ENCODE data around the gene PODN.

The PODN gene

DNA sequence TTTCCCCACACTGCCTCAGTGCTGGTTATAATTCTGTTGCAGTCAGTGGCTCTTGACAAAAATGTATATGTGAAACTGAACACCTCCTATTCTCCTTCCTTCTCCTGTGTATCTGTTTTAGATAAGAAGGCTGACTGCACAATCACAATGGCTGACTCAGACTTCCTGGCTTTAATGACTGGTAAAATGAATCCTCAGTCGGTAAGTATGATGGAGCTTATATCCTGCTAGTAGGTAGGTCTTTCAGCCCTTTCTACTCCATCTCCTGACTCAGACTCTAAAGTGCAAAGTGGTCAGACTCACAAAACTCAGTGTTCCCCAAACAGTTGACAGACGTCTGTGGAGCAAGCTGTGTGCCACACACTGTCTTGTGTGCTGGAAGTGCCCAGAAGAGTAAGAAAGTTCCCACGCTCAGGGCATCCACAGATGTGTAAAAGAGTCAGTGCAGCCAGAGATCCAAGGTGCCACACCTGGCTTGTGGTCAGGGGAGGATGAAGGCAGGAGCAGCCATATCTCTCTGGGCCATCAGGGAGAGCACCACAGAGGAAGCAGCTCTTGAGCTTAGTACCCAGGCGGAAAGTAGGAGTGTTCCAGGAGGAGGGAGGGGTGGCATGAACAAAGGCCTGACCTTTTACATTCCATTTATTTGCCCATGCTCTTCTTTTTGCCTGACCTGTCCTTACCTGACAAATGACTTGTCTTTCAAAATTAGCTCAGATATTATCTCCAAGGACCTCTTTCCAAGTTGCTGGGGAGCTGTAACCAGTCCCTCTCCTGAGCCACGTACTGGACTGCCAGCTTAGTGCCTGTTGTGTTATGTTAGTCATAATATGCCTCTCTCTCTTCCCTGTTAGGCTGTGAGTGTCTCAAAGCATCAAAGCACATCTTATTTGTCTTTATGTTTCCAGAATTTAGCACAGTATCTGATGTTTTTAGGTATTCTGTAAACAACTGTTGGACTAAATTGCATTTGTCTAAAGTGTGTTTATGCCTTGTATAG, 14.0 kb upstream of the PODN start:
- TF ChIP-seq PPARA (CRISPR knock-in tag; IDR thresholded peaks at IDR 0.05; ENCODE audit: borderline replicate concordance) = no peak
- TF ChIP-seq ZFP3 (CRISPR knock-in tag; IDR thresholded peaks at IDR 0.05) = peak; percentile 46; the same call in 1 of the 2 replicates
- TF ChIP-seq ISL1 (CRISPR knock-in tag; IDR thresholded peaks at IDR 0.05) = peak; percentile 36; the same call in 1 of the 2 replicates
- peak; percentile 71 for ATAC-seq

DNA sequence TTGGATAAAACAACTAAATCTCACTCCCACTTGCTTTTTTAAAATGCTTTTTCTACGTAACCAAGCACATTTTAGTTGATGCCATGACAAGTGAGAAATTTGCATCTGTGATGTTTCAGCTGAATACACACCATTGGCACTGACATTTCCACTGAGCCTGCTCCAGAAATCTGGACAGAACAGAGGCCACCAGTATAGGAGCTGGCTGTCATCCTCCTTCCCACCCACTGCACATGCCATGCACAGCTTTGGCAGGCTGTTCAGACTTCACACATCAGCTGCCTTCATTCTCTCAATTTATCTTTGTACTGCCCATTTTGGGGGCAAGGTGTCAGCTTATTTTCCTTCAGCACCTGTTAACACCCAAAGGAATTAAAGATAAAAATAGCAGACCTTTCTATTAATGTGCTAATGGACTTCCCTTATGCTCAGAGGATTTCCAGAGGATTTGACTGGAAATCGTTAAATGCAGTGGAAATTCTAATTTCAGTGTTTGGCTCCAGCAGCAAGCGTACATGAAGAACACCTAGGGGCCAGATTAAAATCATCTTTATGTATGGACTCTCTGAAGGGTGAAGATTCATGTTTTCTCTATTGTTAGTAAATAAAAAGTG, 12.9 kb upstream of the PODN start:
- ATAC-seq = peak; percentile 71
- no peak for TF ChIP-seq ESRRG (CRISPR knock-in tag; IDR thresholded peaks at IDR 0.05)
- TF ChIP-seq ZFP3 (CRISPR knock-in tag; IDR thresholded peaks at IDR 0.05) = no peak

DNA sequence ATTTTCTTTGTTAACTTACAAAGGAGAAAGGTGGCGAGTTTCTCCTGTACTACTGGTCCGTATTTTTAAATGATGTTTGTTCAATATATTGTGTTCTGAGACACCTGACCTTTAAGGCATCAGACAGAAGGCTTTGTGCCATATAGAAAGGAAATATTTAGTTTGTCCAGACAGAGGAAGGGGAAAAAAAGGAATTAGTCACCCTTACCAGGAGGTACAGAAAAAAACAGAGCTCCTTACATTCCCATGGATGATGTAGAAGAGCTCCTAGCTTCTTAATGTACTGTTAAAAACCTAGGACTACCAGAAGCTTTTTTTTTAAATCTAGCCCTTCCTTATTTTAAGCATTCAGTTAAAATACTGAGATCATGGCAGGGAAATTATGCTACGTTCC, 12.4 kb upstream of the PODN start:
- no peak for ATAC-seq
- TF ChIP-seq SNAI2 (CRISPR knock-in tag; IDR thresholded peaks at IDR 0.05) (no peak), PPARA (CRISPR knock-in tag; IDR thresholded peaks at IDR 0.05; ENCODE audit: borderline replicate concordance) (no peak), ZNF8 (CRISPR knock-in tag; IDR thresholded peaks at IDR 0.05) (no peak), ZNF565 (CRISPR knock-in tag; conservative IDR thresholded peaks at IDR 0.05; ENCODE audit: low read depth) (no peak), TOX (CRISPR knock-in tag; IDR thresholded peaks at IDR 0.05; ENCODE audit: borderline replicate concordance) (no peak), ESRRG (CRISPR knock-in tag; IDR thresholded peaks at IDR 0.05) (no peak)

DNA sequence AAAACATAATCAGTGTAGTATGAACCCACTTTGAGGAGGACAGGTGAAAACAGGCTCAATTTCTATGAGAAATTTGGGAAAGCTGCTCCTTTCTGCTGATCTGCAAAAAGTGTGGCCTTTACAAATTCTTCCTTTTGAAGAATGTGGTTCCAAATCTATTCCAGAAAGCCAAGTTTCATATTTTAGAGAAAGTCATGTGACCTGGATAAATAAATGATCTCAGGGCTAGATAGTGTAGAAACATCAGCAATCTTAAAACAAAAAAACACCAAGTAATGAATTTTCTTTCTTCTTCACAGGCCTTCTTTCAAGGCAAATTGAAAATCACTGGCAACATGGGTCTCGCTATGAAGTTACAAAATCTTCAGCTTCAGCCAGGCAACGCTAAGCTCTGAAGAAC, 11.7 kb upstream of the PODN start:
- no peak for ATAC-seq
- TF ChIP-seq ZFP3 (CRISPR knock-in tag; IDR thresholded peaks at IDR 0.05) = no peak
- TF ChIP-seq ARNTL (CRISPR knock-in tag; IDR thresholded peaks at IDR 0.05; ENCODE audit: borderline replicate concordance, low read depth) = no peak
- no peak for TF ChIP-seq SNAI2 (CRISPR knock-in tag; IDR thresholded peaks at IDR 0.05)
- TF ChIP-seq CSDC2 (CRISPR knock-in tag; IDR thresholded peaks at IDR 0.05) = no peak
- TF ChIP-seq, protein P1, sequence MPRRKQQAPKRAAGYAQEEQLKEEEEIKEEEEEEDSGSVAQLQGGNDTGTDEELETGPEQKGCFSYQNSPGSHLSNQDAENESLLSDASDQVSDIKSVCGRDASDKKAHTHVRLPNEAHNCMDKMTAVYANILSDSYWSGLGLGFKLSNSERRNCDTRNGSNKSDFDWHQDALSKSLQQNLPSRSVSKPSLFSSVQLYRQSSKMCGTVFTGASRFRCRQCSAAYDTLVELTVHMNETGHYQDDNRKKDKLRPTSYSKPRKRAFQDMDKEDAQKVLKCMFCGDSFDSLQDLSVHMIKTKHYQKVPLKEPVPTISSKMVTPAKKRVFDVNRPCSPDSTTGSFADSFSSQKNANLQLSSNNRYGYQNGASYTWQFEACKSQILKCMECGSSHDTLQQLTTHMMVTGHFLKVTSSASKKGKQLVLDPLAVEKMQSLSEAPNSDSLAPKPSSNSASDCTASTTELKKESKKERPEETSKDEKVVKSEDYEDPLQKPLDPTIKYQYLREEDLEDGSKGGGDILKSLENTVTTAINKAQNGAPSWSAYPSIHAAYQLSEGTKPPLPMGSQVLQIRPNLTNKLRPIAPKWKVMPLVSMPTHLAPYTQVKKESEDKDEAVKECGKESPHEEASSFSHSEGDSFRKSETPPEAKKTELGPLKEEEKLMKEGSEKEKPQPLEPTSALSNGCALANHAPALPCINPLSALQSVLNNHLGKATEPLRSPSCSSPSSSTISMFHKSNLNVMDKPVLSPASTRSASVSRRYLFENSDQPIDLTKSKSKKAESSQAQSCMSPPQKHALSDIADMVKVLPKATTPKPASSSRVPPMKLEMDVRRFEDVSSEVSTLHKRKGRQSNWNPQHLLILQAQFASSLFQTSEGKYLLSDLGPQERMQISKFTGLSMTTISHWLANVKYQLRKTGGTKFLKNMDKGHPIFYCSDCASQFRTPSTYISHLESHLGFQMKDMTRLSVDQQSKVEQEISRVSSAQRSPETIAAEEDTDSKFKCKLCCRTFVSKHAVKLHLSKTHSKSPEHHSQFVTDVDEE (CRISPR knock-in tag; IDR thresholded peaks at IDR 0.05) = no peak
- TF ChIP-seq OSR1 (CRISPR knock-in tag; IDR thresholded peaks at IDR 0.05) = no peak
- TF ChIP-seq PPARA (CRISPR knock-in tag; IDR thresholded peaks at IDR 0.05; ENCODE audit: borderline replicate concordance) = no peak
- no peak for TF ChIP-seq RARB (CRISPR knock-in tag; IDR thresholded peaks at IDR 0.05)

DNA sequence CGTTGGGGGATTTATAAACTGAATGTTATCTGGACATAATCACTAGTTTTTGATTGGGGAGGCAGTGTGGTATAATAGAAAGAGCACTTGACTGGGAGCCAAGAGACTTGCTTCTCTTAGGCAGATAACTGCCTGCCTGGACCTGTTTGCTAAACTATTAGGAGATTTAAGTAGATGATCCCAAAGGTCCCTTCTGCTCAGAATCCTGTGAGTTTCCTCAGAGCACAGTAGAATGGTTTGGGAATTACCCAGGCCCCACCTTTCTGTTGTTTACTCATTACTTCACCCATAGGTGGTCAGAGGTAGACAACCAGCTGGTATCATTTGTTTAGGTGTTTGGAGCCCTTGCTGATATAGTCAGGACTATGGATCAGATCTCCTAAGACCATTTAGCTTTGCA, 10.3 kb upstream of the PODN start:
- no peak for ATAC-seq
- TF ChIP-seq ZC3H10 (CRISPR knock-in tag; IDR thresholded peaks at IDR 0.05) = no peak
- TF ChIP-seq, protein P2, sequence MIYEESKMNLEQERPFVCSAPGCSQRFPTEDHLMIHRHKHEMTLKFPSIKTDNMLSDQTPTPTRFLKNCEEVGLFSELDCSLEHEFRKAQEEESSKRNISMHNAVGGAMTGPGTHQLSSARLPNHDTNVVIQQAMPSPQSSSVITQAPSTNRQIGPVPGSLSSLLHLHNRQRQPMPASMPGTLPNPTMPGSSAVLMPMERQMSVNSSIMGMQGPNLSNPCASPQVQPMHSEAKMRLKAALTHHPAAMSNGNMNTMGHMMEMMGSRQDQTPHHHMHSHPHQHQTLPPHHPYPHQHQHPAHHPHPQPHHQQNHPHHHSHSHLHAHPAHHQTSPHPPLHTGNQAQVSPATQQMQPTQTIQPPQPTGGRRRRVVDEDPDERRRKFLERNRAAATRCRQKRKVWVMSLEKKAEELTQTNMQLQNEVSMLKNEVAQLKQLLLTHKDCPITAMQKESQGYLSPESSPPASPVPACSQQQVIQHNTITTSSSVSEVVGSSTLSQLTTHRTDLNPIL (CRISPR knock-in tag; IDR thresholded peaks at IDR 0.05; ENCODE audit: low read depth) = no peak

DNA sequence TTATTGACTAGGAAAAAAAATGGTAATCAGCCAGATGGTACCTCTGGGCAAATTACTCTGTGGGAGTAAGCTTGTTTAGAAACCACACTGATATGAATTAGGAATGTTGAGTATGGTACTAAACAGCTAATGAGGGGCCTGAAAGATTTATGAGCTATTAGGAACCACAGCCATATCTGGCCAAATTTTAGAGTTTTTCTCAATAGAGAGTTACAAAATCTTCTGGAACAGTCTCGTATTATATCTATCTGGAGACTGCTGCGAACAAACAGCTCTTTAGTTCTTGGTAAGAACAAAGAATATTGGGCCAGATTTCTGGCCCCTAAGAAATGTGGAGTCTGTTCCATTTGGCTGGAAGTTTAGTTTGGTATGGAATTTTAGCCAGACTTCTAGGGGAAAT, 4.9 kb upstream of the PODN start:
- no peak for ATAC-seq
- no peak for TF ChIP-seq ZNF8 (CRISPR knock-in tag; IDR thresholded peaks at IDR 0.05)
- no peak for TF ChIP-seq ISL1 (CRISPR knock-in tag; IDR thresholded peaks at IDR 0.05)
- TF ChIP-seq PPARA (CRISPR knock-in tag; IDR thresholded peaks at IDR 0.05; ENCODE audit: borderline replicate concordance) = no peak
- TF ChIP-seq ZFP30 (CRISPR knock-in tag; IDR thresholded peaks at IDR 0.05) = no peak
- TF ChIP-seq, protein P3, sequence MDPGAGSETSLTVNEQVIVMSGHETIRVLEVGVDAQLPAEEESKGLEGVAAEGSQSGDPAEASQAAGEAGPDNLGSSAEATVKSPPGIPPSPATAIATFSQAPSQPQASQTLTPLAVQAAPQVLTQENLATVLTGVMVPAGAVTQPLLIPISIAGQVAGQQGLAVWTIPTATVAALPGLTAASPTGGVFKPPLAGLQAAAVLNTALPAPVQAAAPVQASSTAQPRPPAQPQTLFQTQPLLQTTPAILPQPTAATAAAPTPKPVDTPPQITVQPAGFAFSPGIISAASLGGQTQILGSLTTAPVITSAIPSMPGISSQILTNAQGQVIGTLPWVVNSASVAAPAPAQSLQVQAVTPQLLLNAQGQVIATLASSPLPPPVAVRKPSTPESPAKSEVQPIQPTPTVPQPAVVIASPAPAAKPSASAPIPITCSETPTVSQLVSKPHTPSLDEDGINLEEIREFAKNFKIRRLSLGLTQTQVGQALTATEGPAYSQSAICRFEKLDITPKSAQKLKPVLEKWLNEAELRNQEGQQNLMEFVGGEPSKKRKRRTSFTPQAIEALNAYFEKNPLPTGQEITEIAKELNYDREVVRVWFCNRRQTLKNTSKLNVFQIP (CRISPR knock-in tag; IDR thresholded peaks at IDR 0.05; ENCODE audit: borderline replicate concordance, low read depth) = no peak
- no peak for TF ChIP-seq BACH2 (CRISPR knock-in tag; IDR thresholded peaks at IDR 0.05; ENCODE audit: borderline replicate concordance)
- TF ChIP-seq, protein P2 (CRISPR knock-in tag; IDR thresholded peaks at IDR 0.05; ENCODE audit: low read depth) = no peak
- TF ChIP-seq ZNF70 (CRISPR knock-in tag; IDR thresholded peaks at IDR 0.05) = no peak
- TF ChIP-seq, protein P4, sequence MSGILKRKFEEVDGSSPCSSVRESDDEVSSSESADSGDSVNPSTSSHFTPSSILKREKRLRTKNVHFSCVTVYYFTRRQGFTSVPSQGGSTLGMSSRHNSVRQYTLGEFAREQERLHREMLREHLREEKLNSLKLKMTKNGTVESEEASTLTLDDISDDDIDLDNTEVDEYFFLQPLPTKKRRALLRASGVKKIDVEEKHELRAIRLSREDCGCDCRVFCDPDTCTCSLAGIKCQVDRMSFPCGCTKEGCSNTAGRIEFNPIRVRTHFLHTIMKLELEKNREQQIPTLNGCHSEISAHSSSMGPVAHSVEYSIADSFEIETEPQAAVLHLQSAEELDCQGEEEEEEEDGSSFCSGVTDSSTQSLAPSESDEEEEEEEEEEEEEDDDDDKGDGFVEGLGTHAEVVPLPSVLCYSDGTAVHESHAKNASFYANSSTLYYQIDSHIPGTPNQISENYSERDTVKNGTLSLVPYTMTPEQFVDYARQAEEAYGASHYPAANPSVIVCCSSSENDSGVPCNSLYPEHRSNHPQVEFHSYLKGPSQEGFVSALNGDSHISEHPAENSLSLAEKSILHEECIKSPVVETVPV (CRISPR knock-in tag; IDR thresholded peaks at IDR 0.05) = no peak

Measured in SK-N-SH treated with all-trans-retinoic acid at 6 μM for 48 hours (cell line).